NCI-H748 (cell line): ENCODE results near the gene AMBP.

Experiments used
- DNase-seq: peaks from one replicate; lab custom pipeline; 2025; ENCODE audit not compliant: unreplicated experiment; lab: John Stamatoyannopoulos, UW

Gene AMBP

DNA sequence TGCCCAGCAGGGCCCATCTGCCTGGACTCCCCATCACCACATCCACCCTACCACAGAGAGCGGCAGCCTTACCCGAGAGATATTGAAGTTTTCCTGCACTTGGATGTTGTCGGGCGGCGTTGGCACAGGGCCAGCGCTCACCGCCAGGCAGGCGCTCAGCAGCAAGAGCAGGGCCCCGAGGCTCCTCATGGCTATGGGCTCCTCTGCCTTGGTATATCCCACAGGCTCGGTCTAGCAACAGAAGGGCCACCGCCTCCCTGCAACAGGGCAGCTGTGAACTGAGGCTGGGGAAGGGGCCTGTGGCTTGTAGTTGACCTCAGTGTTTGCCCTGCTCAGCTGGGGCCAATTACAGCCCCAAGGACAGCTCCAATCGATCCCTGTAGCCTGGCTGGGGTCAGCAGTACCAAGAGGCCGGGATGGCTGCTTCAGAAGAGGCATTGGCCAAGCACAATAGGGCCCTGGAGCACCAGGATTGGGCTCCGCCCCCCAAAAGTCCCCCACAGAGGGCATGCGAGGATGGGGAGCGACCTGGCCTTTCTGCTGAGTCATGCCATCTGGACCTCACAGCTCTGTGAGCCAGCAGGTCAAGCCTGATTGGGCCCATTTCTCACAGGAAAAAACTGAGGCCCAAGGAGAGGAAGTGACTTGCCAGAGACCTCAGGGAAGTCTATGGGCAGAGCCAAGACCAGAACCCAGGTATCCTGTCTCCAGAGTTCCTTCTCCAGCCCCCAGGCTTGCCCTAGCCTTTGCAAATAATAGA, at the start of gene AMBP:
Gene AMBP, minus strand, starts transcription at position 280 of the 760 bp plus-strand sequence. Its CDS starts 91 bp downstream, at position 189.
- DNase-seq: peak; percentile 27

DNA sequence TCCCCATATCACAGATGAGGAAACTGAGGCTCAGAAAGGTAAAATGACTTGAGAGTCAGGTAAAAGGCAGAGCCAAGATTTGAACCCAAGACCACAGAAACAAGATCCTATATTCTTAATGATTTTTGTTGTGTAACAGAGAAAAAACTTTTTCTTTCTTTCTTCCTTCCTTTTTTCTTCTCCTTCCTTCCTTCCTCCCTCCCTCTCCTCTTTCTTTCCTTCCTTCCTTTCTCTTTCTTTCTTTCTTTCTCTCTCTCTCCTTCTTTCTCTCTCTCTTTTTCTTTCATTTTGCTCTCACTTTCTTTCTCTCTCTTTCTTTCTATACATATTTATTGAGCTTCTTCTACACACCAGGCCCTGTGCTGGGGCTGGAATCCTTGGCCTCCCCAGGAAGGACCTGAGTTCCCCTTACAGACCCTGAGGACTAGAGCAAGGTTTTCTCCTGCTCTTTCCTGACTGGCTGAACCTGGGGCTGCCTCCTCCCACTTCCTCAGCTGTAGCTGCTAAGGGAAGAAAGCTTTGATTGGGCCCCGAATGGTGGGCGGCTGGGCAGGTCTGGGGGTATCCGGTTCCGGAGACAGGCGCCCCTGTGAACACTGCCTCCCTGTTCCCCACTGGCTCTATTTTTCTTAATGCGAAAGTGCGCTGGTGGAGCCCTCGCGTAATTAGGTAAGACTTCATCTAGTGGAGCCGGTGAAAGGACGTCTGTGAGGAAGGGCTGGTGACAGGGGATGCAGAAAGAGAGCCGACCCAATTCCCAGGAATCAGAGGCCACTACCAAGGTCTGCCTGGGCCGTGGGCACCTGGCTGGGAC, 48.4 kb upstream of the AMBP start:
- no peak for DNase-seq

DNA sequence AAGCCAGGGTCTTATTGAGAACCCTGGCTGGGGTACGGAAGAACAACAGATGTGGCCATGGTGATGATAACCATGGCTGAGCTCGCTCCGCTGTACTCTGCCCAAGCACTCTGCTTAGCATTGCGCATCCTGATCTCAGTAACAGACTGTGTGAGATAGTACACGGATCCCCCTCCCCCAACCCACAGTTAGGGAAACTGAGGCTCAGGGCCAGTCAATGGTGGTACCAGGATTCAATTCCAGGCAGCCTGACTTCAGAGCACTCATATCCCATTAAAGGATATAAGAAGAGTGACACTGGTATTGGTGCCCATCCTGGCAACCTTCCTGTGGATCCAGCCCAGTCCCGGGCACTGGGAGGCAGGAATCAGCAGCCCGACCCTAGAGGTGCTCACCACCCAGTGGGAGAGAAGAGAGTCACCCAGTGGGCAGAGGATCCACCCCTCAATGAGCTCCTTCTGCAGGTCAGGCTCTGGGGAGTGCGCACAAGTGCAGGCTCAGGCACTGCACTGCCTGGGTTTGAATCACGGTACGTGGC, 47.4 kb upstream of the AMBP start:
- no peak for DNase-seq

DNA sequence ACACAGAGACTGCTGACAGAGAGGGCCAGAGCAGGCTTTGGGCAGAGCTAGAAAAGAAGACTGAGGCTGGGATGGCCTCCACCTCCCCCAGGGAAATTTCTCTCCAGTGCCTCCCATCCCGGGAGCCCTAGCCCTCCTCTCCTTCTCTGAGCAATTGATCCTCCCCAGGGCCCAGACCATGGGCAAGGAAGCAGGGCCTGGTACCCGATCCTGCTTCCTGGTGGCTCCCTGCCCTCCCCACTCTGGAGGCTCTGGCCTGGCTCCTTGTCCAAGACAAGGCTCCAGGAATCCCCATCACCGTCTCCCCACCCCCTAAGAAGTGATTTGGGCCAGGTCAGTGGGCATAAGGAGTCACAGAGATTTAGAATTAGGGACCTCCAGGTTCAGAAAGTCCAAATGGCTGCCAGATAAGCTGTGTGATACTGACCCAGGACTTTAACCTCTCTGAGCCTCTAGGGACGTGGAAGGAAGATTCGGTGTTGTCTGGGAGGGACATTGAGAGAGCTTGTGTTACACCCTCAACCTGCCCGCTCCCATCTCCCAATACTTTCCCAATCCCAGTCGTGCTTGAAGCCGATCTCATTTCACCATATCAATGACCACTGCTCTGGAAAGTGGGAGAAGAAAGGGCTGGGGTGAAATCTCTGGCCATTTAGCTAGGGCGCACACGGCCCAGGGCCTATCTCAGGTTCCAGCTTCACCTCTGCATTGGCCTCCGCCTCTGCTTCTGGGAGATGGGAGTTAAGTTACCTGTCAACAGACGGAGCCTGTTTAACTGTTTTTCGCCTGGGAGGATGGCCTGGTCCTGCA, 46.8 kb upstream of the AMBP start:
- no peak for DNase-seq

DNA sequence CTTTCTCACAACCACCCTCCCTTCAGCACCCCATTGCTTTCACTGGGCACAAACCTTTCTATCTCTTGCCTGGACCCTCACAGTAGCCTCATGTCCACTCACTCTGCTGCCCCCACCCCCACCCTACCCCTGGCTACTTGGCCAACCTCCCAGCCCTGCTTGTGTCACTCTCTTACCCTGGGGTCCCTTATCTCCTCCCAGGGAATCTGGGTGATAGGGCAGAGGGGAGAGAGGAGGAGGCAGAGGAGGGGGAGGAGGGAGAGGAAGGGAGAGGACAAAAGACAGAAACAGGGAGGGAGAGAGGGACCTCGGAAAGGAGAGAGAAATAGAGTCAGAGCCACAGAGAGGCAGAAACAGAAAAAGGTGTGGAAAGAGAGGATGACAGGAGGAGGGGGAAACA, 46.0 kb upstream of the AMBP start:
- DNase-seq: no peak

GRCh38 chr9:114123031-114123977, 45.2 kb upstream of the AMBP start:
- no peak for DNase-seq

GRCh38 chr9:114122136-114123027, 44.3 kb upstream of the AMBP start:
- no peak for DNase-seq

GRCh38 chr9:114121227-114122135, 43.4 kb upstream of the AMBP start:
- no peak for DNase-seq

GRCh38 chr9:114120192-114121014, 42.3 kb upstream of the AMBP start:
- DNase-seq: no peak

DNA sequence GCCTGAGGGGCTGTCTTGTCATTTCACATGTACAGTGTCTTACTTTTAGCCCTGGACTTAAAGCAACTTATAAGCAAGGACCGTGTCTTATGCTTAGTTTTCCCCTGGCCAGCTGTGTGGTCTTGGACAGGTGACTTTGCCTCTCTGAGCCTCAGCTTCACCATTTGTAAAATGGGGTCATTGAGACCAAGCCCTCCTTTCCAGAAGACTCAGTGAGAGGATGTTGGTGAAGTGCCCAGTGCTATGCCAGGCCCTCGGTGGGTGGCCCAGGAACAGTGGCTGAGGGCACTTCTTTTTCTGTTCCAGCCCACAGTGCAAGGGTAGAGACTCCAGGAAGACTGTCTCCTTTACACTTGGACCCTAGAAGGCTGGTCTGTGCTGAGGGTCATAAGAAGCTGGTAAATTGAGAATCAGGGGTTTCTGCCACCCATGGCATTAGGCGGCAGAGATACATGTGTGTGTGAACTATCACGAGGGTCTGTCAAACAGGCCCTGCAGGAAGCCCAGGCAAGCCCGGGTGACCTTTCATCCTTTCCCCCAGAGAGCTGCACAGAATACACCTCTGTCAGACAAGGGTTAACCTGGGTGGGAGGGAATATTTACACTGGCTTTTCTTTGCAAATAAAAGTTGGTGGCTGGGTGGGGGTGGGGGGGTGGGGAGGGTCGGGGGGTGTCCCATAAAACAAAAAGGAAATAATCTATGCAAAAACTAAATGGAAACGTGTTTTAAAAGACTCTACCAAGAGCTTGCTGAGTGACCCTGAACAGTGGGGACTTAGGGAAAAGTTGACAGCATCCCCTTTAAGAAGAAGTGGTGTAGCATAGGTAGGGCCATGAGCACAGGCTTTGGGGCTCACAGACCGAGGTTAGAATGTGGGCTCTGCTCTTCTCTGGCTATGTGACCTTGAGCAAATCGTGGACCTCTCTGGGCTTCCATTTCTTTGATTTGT, 41.4 kb upstream of the AMBP start:
- no peak for DNase-seq

DNA sequence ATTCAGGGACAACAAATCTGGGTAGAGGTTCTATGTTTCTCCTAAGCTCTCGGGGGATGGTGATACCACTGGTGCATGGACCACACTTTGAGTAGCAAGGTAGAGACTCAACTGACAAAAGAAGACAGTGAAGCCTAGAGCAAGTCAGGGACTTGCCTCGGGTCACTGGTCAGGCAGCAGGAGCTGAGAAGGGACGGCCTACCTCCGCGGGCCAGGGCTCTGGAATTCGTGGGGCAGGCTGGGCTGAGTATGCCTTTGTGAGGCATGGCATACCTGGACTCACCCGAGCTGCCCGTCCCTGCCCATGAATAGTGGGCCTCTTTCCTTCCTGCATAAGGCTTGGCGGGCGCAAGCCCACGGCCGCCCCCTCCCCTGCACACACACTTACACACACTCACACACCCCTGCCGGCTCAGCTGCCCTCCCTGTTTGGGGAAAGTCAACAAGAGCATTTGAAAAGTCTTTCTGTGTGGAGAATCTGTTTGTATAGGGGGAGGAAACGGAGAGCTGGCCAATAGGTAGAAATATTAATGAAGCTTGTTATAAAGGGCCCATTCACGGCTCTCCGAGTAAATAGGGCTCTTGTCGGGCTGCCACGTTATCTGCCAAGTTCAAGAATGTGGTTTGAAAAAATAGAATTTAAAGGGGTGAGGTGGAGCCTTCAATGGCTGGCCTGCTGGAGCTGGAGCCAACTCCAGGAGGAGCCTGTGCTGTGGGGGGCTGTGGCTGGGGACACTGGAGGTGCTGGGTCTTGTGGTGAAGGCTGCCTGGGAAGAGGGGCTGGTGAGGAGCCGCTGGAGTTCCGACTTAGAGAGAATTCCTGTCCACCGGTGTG, 40.1 kb upstream of the AMBP start:
- DNase-seq: peak; percentile 87

DNA sequence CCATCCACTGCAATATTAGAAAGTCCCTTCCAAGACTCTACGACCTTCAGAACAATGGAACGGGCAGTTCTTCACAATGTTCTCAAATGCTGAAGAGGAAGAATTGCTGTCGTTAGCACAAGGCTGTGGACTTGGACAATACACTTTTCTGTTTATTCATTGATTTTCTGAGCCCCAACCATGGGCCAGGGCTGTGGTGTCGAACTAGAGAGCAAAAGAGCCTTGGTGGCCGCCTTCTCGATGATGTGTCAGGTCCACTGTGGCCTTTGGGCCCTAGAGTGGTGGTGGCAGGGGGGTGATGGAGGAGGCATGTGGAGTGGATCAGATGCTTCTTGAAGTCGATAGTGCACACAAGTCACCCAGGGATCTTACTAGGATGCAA, 39.5 kb upstream of the AMBP start:
- DNase-seq: no peak

DNA sequence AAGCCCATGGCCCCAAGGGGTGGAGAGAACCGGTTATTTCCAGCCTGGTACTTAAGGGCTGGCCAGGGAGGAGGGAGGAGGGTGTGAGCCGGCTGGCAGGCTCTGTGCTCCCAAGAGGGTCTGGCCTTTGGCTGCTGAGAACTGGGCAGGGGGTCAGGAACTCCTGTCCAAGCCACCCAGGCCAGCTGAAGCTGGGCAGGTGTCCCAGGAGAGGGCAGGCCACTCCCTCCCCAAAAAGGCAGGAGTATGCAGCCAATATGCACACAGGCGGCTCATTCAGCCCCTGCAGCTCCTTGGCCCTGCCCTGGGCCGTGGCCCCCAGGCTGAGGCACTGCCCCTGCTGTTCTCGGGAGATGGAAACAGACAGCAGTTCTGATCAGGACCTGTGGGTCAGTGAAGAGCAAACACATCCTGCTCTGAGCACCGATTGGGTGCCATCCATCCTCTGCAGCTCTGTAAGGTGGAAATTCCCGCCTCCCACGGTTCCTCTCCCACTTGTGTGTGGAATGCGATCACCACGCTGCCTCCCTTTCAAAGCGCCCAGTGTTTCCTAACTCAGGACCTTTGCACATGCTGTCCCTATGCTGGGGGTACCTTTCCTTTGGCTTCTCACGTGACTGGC, 38.1 kb upstream of the AMBP start:
- no peak for DNase-seq

DNA sequence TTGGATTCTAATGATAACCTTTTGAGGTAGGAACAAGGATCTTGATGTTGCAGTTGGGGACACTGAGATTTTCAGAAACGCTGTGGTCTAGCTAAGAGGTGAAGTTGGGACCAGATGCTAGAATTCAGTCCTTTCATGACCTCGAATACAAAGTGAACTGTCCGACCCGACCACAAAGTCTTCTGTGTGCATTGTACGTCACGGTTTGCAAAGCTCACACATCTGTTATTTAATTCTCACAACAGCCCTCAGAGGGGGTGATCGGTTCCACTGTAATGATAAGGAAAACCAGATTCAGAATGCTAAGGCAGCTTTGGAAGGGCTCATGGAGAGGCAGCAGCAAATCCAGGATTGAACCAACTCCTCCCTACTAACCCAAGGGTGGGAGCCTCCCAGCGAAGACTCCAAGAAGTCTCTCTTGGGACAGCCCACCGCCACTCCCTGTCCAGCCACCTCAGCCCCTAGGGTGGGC, 37.6 kb upstream of the AMBP start:
- no peak for DNase-seq

DNA sequence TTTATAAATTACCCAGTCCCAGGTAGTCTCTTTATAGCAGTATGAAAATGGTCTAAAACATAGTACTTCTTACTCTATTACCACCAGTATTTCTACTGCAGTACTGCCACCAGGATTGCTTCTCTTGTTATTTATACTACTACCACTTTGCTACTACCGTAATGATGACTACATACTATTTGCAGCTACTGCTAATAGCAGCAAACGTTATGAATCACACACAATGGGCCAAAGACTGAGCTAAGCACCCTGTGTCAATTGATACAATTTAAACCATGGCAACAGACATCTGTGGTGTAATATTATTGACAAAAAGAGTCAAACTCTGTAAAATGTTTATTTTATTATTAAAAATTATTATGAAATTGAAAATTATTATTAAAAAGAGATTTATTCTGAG, 36.3 kb upstream of the AMBP start:
- DNase-seq: no peak
